Activated CD8-positive, alpha-beta T cell treated with anti-CD3 and anti-CD28 coated beads, Interleukin-2, amount 10 ng/mL, durations not matched to agents 7 days and 5 days (primary cell): Measurements from ENCODE around the gene DCAF10. TPM values are rescaled to one million over a fixed set of nuclear protein-coding genes. Genes with fewer than 3 reads are reported as not detected.

ENCODE experiments used
- ATAC-seq: fragments of 150-1000 bp; cut with Tn5 transposase; one replicate; pipeline ENCODE4 v1.10.0; 2021; ENCODE audit warnings: moderate library complexity
- CTCF ChIA-PET: fragments of 350-600 bp; sonication (Branson Sonifier 250); formaldehyde crosslinking; loops from one replicate; lab custom pipeline; 2021; ENCODE audit warnings: antibody characterized with exemption; lab: Charles Lee
- POLR2A ChIA-PET: fragments of 350-600 bp; sonication (Branson Sonifier 250); formaldehyde crosslinking; loops from one replicate; lab custom pipeline; 2021; ENCODE audit warnings: antibody characterized with exemption; lab: Charles Lee
- DNase-seq: peaks from one replicate; pipeline ENCODE4 v3.0.0-alpha.2; 2020
- H3K27ac Mint-ChIP-seq: one replicate; pipeline ENCODE4 v1.8.0; 2021; ENCODE audit warnings: mild to moderate bottlenecking, mixed read lengths
- H3K27me3 Mint-ChIP-seq: one replicate; pipeline ENCODE4 v1.8.0; 2021; ENCODE audit warnings: low read depth, mixed read lengths
- H3K36me3 Mint-ChIP-seq: one replicate; pipeline ENCODE4 v1.8.0; 2021; ENCODE audit warnings: low read depth, mixed read lengths
- H3K4me1 Mint-ChIP-seq: one replicate; pipeline ENCODE4 v1.8.0; 2021; ENCODE audit warnings: low read depth, mixed read lengths
- H3K4me3 Mint-ChIP-seq: one replicate; pipeline ENCODE4 v1.8.0; 2021; ENCODE audit warnings: mild to moderate bottlenecking, mixed read lengths
- H3K9me3 Mint-ChIP-seq: one replicate; pipeline ENCODE4 v1.8.0; 2022; ENCODE audit warnings: mixed read lengths; ENCODE audit not compliant: insufficient read depth
- total RNA-seq, 2 experiments: library from RNA; stranded (reverse); gene quantifications; one replicate each; pipeline ENCODE4 v1.2.3, GENCODE V29; 2021

The DCAF10 gene
- total RNA-seq, 2 experiments from 2014 or later, result 19.7 to 21.2 TPM

- POLR2A ChIA-PET, result interaction anchor here (0.6 kb wide), 1 partner anchor 411 kb away, joined by 3 read pairs; no protein-coding TSS in a partner anchor
- no peak overlapping the region for H3K4me3 Mint-ChIP-seq
- H3K27ac Mint-ChIP-seq, result no peak overlapping the region
- H3K27me3 Mint-ChIP-seq, result no peaks in the 10 kb centered on the region
- CTCF ChIA-PET, result interaction anchor here (0.5 to 4.5 kb wide), 41 partner anchors 9 to 520 kb away, joined by 3 to 55 read pairs (median 4); partner anchors contain the start of genes EXOSC3 and SHB
- DNase-seq (peak; percentile 85), ATAC-seq (peak; percentile 88)
- H3K9me3 Mint-ChIP-seq, result no peaks in the 10 kb centered on the region
- peaks cover 2% of the 10 kb centered on the region for H3K4me1 Mint-ChIP-seq
- H3K36me3 Mint-ChIP-seq, result no peaks in the 10 kb centered on the region
Observed at GRCh38 chr9:37913480-37914153, 113.0 kb downstream of the DCAF10 start.

- Mint-ChIP-seq H3K27me3 (no peaks in the 10 kb centered on the region), H3K27ac (no peak overlapping the region), H3K4me1 (peaks cover 2% of the 10 kb centered on the region), H3K4me3 (no peak overlapping the region), H3K9me3 (no peaks in the 10 kb centered on the region), H3K36me3 (no peaks in the 10 kb centered on the region)
- CTCF ChIA-PET, result interaction anchor here (0.5 to 4.5 kb wide), 39 partner anchors 9 to 519 kb away, joined by 3 to 55 read pairs (median 5); partner anchors contain the start of genes EXOSC3 and SHB
- DNase-seq (no peak), ATAC-seq (no peak)
- POLR2A ChIA-PET, result no interaction called here
Observed at GRCh38 chr9:37914154-37914551, 113.6 kb downstream of the DCAF10 start.

- Mint-ChIP-seq H3K27ac (no peak overlapping the region), H3K4me1 (peaks cover 2% of the 10 kb centered on the region), H3K4me3 (no peak overlapping the region), H3K9me3 (no peaks in the 10 kb centered on the region), H3K36me3 (no peaks in the 10 kb centered on the region), H3K27me3 (no peaks in the 10 kb centered on the region)
- ChIA-PET CTCF (interaction anchor here (1.0 to 4.5 kb wide), 15 partner anchors 10 to 519 kb away, joined by 3 to 55 read pairs (median 8); no protein-coding TSS in a partner anchor), POLR2A (no interaction called here)
- DNase-seq (no peak), ATAC-seq (no peak)
Observed at GRCh38 chr9:37914701-37915358, 114.2 kb downstream of the DCAF10 start.

GRCh38 chr9:37915911-37916470 is 115.4 kb downstream of the DCAF10 start:
- Mint-ChIP-seq H3K4me1 (peaks cover 2% of the 10 kb centered on the region), H3K36me3 (no peaks in the 10 kb centered on the region), H3K27ac (no peak overlapping the region), H3K9me3 (no peaks in the 10 kb centered on the region), H3K27me3 (no peaks in the 10 kb centered on the region), H3K4me3 (no peak overlapping the region)
- ATAC-seq (no peak), DNase-seq (no peak)
- POLR2A ChIA-PET, result no interaction called here
- CTCF ChIA-PET, result interaction anchor here (1.7 to 4.5 kb wide), 3 partner anchors 11 to 172 kb away, joined by 3 to 55 read pairs (median 8); no protein-coding TSS in a partner anchor

- Mint-ChIP-seq H3K4me1 (peaks cover 2% of the 10 kb centered on the region), H3K27ac (no peak overlapping the region), H3K27me3 (no peaks in the 10 kb centered on the region), H3K36me3 (no peaks in the 10 kb centered on the region), H3K4me3 (no peak overlapping the region), H3K9me3 (no peaks in the 10 kb centered on the region)
- ATAC-seq (no peak), DNase-seq (no peak)
- CTCF ChIA-PET, result interaction anchor here (1.7 to 2.6 kb wide), 2 partner anchors 12 to 14 kb away, joined by 3 to 8 read pairs; no protein-coding TSS in a partner anchor
- POLR2A ChIA-PET, result no interaction called here
Observed at GRCh38 chr9:37916471-37917312, 116.1 kb downstream of the DCAF10 start.

Other genes with a start within 250 kb of the DCAF10 start
- 1 to 10 TPM; 2.0 to 2.3 TPM for gene FBXO10, start 224.4 kb upstream of the DCAF10 start, total RNA-seq
- gene TOMM5, start 208.2 kb upstream of the DCAF10 start, total RNA-seq, result 100 to 1,000 TPM; 110 to 112 TPM
- gene FRMPD1, start 149.8 kb upstream of the DCAF10 start, total RNA-seq, result not detected
- gene TRMT10B, start 47.0 kb upstream of the DCAF10 start, total RNA-seq, result 10 to 100 TPM; 11.4 to 12.9 TPM
- gene EXOSC3, start 15.7 kb upstream of the DCAF10 start, total RNA-seq, result 10 to 100 TPM; 86.0 to 88.4 TPM
- gene SLC25A51, start 103.3 kb downstream of the DCAF10 start, total RNA-seq, result 10 to 100 TPM; 31.7 to 33.6 TPM